HepG2 (cell line): ENCODE results near the gene TRPC6.

Experiments
- PBX2 ChIP-seq: IDR thresholded peaks from 2 replicates; pipeline ENCODE4 v1.6.1; 2016; ENCODE audit warnings: control low read depth
- POLR2AphosphoS2 ChIP-seq: IDR thresholded peaks from 2 replicates; pipeline ENCODE4 v1.6.1; 2011; ENCODE audit warnings: low read depth, low read length, improper control_type of control experiment
- TCF12 ChIP-seq, 2 experiments: fragments of 450-650 bp in 1 of 2; sonication (generic) in 1 of 2; formaldehyde crosslinking in 1 of 2; IDR thresholded peaks; 2 replicates each; pipeline versions ENCODE4 v1.6.1 to v1.8.0; 2017 to 2022; ENCODE audit warnings: antibody characterized with exemption in 1 of 2, mild to moderate bottlenecking in 1 of 2, missing genetic modification reagents in 1 of 2, moderate library complexity in 1 of 2
- U2AF1 ChIP-seq: fragments of 200-400 bp; formaldehyde crosslinking; optimal IDR thresholded peaks from 2 replicates; pipeline ENCODE3; 2017; ENCODE audit warnings: mild to moderate bottlenecking, low read depth, low read length
- YY1 ChIP-seq: IDR thresholded peaks from 2 replicates; pipeline ENCODE4 v1.6.1; 2011; ENCODE audit warnings: low read length, low read depth, moderate library complexity, mild to moderate bottlenecking; ENCODE audit not compliant: insufficient read depth, insufficient replicate concordance
- ZFP36 ChIP-seq: fragments of 150-350 bp; IDR thresholded peaks from 2 replicates; pipeline ENCODE4 v1.6.1; 2018; ENCODE audit warnings: borderline replicate concordance, low read length, low read depth; ENCODE audit not compliant: partially characterized antibody
- ZNF232 ChIP-seq: sonication (generic); formaldehyde crosslinking; IDR thresholded peaks from 2 replicates; pipeline ENCODE4 v1.4.0; 2020; ENCODE audit warnings: missing genetic modification reagents, borderline replicate concordance
- ZNF317 ChIP-seq: sonication (generic); formaldehyde crosslinking; IDR thresholded peaks from 2 replicates; pipeline ENCODE4 v1.5.0; 2020; ENCODE audit warnings: mild to moderate bottlenecking, missing genetic modification reagents
- ZNF761 ChIP-seq: sonication (generic); formaldehyde crosslinking; conservative IDR thresholded peaks from 2 replicates; pipeline ENCODE4 v1.4.0; 2020; ENCODE audit warnings: mild to moderate bottlenecking, missing genetic modification reagents
- ZSCAN25 ChIP-seq: sonication (generic); formaldehyde crosslinking; IDR thresholded peaks from 2 replicates; pipeline ENCODE4 v1.8.0; 2022; ENCODE audit warnings: mild to moderate bottlenecking, missing genetic modification reagents
- TF ChIP-seq, protein P1 (sequence below): sonication (generic); formaldehyde crosslinking; IDR thresholded peaks from 2 replicates; pipeline ENCODE4 v1.4.0; 2020; ENCODE audit warnings: missing genetic modification reagents, mild to moderate bottlenecking, borderline replicate concordance
- TF ChIP-seq, protein P2 (sequence below): sonication (generic); formaldehyde crosslinking; IDR thresholded peaks from 2 replicates; pipeline ENCODE4 v1.5.0; 2020; ENCODE audit warnings: mild to moderate bottlenecking, missing genetic modification reagents, moderate library complexity
- TF ChIP-seq, protein P3 (sequence below): sonication (generic); formaldehyde crosslinking; conservative IDR thresholded peaks from 2 replicates; pipeline ENCODE4 v1.4.0; 2020; ENCODE audit warnings: missing genetic modification reagents

- TF ChIP-seq YY1 (no peak), U2AF1 (no peak), PBX2 (no peak), ZFP36 (no peak), TCF12 (IDR thresholded peaks at IDR 0.05) (no peak), TCF12 (CRISPR knock-in tag; IDR thresholded peaks at IDR 0.05) (no peak), ZSCAN25 (no peak), ZNF761 (CRISPR knock-in tag) (no peak), ZNF317 (CRISPR knock-in tag) (no peak), ZNF232 (CRISPR knock-in tag) (no peak), POLR2AphosphoS2 (no peak)
- TF ChIP-seq, protein P1, sequence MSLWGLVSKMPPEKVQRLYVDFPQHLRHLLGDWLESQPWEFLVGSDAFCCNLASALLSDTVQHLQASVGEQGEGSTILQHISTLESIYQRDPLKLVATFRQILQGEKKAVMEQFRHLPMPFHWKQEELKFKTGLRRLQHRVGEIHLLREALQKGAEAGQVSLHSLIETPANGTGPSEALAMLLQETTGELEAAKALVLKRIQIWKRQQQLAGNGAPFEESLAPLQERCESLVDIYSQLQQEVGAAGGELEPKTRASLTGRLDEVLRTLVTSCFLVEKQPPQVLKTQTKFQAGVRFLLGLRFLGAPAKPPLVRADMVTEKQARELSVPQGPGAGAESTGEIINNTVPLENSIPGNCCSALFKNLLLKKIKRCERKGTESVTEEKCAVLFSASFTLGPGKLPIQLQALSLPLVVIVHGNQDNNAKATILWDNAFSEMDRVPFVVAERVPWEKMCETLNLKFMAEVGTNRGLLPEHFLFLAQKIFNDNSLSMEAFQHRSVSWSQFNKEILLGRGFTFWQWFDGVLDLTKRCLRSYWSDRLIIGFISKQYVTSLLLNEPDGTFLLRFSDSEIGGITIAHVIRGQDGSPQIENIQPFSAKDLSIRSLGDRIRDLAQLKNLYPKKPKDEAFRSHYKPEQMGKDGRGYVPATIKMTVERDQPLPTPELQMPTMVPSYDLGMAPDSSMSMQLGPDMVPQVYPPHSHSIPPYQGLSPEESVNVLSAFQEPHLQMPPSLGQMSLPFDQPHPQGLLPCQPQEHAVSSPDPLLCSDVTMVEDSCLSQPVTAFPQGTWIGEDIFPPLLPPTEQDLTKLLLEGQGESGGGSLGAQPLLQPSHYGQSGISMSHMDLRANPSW: no peak
- TF ChIP-seq, protein P2, sequence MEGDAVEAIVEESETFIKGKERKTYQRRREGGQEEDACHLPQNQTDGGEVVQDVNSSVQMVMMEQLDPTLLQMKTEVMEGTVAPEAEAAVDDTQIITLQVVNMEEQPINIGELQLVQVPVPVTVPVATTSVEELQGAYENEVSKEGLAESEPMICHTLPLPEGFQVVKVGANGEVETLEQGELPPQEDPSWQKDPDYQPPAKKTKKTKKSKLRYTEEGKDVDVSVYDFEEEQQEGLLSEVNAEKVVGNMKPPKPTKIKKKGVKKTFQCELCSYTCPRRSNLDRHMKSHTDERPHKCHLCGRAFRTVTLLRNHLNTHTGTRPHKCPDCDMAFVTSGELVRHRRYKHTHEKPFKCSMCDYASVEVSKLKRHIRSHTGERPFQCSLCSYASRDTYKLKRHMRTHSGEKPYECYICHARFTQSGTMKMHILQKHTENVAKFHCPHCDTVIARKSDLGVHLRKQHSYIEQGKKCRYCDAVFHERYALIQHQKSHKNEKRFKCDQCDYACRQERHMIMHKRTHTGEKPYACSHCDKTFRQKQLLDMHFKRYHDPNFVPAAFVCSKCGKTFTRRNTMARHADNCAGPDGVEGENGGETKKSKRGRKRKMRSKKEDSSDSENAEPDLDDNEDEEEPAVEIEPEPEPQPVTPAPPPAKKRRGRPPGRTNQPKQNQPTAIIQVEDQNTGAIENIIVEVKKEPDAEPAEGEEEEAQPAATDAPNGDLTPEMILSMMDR (CRISPR knock-in tag): no peak
- TF ChIP-seq, protein P3, sequence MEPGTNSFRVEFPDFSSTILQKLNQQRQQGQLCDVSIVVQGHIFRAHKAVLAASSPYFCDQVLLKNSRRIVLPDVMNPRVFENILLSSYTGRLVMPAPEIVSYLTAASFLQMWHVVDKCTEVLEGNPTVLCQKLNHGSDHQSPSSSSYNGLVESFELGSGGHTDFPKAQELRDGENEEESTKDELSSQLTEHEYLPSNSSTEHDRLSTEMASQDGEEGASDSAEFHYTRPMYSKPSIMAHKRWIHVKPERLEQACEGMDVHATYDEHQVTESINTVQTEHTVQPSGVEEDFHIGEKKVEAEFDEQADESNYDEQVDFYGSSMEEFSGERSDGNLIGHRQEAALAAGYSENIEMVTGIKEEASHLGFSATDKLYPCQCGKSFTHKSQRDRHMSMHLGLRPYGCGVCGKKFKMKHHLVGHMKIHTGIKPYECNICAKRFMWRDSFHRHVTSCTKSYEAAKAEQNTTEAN (CRISPR knock-in tag): no peak
Measured at GRCh38 chr11:101586965-101587364, 3.2 kb upstream of the TRPC6 start.
